GM21515 (cell line): Measurements from ENCODE around the gene TSC2.
"Not testable (repeated sequence)": the region's sequence is repeated elsewhere in the genome, so short reads cannot be mapped to it uniquely, and the experiment has no call there.

ENCODE experiments used
- ATAC-seq: cut with Tn5 transposase; IDR thresholded peaks from one replicate; pipeline ENCODE4 v1.9.1; 2021; ENCODE audit not compliant: unreplicated experiment

TSC2 gene

GRCh38 chr16:2030036-2030435, 17.7 kb upstream of the TSC2 start:
- ATAC-seq, result no peak

DNA sequence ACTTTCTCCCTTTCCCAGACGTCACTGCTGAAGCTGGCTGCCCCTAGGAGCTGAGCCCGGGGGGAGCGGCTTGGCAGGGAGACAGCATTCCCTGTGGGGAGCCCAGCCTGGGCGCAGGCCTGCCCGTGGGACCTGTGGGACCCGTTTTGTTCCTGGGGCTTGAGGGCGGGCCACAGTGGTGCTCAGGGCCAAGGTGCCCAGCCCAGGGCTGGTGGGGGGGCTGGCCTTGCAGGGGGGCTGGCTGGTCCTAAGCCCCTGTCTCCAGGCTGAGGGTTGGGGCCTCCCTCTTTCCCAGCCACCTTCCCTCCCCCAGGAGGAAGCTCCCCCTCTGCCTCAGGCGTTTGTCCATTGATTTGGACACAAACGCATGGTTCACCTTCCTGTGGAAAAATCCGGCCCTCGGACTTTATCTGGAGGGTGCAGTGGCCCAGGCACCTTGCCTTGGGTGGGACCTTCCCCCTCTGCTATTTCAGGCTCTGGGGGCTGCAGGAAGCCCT, 16.7 kb upstream of the TSC2 start:
- no peak for ATAC-seq

DNA sequence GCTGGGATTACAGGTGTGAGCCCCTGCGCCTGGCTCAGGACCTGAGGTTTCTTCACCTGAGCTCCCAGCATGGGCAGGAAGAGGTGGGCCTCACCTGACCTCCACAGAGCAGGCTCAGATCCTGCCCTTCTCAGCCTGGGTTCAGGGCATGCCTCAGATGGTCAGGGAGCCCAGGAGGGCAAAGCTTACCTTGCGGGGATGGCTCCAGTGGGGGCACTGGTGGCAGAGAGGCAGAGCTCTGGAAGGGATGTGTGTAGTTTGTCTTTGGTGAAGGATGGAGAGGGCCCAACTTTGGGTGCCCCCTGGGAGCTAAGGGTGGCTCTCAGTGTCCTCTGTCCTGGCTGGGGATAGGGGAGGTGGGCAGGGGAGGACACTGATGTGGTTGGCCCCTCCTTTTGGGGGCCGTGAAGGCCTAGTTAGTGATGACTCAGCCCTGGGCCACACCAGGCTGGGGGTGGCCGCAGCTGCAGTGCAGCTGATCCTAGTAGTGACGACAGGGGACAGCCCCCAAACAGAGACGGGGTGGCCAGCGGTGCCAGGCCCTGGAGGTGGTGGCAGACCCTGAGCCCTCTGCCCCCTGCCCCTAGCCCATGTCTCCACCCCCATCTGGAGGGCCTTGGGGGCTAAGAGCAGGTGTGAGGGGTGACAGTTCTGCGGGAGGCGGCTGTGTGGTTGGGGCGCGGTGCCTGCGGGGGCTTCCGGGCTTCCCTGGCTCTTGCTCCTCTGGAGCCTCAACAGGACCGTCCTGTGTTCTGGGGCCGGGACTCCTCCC, 15.3 kb upstream of the TSC2 start:
- no peak for ATAC-seq

DNA sequence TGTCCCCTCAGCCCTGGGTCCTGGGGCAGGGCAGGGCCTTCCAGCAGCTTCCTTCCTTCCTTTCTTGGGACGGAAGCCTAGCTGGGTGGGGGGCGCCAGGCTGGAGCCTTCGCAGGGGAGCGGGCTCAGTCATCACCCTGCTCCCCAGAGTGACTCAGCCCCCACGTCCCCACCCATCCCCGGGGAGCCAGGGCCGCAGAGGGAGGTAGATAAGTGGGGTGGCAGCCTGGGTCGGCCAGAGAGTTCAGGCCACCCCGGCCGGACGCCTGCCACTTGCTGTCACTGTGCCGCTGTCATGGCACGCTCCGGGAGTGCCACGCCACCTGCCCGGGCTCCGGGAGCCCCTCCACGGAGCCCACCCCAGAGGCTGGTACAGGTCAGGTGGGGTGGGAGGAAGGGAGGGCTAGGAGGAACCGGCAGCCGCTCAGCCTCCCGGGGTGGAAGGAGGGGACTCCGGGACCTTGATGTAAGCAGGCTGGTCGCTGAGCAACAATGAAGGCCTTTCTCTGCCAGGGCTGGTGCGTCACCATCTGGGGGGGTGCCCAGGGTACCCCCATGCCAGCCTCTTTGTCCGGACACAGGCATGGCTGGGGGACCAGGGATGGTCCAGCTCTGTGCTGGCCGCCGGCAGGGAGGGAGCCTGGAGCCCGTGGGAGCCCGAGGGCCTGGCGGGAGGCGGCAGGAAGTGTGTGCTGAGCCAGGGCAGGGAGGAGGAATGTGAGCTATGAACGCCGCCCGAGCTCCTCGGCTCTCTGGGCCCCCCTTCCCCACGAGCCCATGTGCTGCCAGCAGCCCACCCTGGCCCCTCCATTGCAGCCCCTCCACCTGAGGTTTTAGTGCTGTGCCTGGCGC, 14.5 kb upstream of the TSC2 start:
- ATAC-seq, result no peak

DNA sequence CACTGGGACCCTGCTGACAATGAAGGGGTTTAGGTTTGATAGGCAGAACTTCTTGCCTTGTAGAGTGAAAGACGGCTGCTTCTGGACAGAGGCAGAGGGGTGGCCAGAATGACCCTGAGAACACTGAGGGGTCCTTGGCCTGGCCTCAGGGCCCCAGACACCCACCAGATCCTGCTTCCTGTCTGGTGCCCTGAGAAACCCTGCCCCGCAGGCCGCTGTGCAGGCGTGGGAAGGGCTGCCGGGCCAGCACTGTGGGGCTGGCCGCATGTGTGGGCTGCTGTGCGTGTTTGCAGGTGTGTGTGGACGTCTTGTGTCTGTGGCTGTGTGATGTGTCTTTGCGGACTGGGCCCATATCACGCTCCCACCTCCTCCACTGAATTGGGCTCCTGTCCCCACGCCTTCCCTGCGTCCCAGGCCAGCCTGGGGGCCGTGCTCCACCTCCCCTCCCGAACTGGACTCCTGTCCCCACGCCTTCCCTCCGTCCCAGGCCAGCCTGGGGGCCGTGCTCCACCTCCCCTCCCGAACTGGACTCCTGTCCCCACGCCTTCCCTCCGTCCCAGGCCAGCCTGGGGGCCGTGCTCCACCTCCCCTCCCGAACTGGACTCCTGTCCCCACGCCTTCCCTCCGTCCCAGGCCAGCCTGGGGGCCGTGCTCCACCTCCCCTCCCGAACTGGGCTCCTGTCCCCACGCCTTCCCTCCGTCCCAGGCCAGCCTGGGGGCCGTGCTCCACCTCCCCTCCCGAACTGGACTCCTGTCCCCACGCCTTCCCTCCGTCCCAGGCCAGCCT, 13.7 kb upstream of the TSC2 start:
- ATAC-seq, result not testable (repeated sequence)

DNA sequence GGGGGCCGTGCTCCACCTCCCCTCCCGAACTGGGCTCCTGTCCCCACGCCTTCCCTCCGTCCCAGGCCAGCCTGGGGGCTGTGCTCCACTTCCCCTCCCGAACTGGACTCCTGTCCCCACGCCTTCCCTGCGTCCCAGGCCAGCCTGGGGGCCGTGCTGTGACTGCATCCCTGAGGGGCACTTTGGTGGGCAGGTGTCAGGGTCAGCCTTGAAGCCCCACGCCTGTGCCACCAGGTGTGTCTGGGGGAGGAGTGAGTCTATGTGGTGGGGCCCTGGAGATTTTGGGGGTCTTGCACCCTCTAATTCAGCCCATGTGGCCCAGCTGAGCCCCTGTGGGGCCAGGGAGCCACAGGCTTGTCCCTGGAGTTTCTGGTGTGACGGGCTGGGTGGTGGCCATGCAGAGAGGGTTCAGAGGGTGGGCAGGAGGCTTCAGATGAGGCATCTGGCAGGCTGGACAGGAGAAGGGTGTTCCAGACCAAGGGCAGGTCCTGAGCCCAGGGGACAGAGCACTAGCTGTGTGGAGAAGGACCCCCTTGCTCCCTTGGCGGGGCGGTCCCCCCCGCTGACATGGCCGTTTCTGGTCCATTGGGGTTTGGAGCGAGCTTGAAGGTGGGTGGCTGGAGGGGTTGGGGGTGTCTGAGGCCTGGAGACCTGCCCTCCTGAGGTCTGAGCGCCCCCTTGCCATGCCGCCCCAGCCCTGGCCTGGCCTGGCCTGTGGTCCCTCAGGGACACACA, 12.9 kb upstream of the TSC2 start:
- no peak for ATAC-seq

DNA sequence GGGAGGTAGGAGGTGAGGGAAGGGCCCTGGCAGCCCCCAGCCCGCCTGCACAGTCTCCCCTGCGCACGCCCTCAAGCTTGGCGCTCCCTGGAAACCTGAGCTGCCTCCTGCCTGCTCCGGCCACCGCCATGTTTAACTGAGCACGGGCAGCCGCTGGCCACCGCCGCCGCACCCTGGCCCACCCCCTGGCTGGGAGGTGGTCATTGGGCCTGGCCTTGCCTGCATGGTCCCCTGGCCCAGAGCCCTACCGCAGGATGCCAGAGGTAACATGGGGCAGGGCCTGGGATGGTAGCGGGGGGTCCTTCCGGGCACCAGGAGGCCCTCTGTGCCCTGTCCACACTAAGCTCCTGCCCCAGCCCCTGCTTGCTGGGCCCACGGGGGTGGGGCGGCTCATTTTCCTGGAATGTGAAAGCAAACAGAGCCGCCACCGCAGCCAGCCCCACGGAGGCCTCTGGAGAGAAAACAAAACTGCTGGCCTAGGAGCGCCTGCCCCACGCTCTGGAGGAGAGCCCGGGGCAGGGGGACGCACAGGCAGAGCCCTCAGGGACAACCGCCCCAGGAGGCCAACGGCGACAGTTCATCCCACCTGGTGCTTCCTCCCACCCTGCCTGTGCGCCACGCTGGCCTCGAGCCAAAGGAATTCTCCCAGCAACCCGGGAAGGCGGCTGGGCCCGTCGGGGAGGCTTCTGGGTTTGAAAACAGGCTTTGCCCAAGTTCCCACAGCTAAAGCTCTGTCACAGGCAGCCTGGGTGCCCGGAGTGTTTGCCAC, 12.2 kb upstream of the TSC2 start:
- no peak for ATAC-seq

DNA sequence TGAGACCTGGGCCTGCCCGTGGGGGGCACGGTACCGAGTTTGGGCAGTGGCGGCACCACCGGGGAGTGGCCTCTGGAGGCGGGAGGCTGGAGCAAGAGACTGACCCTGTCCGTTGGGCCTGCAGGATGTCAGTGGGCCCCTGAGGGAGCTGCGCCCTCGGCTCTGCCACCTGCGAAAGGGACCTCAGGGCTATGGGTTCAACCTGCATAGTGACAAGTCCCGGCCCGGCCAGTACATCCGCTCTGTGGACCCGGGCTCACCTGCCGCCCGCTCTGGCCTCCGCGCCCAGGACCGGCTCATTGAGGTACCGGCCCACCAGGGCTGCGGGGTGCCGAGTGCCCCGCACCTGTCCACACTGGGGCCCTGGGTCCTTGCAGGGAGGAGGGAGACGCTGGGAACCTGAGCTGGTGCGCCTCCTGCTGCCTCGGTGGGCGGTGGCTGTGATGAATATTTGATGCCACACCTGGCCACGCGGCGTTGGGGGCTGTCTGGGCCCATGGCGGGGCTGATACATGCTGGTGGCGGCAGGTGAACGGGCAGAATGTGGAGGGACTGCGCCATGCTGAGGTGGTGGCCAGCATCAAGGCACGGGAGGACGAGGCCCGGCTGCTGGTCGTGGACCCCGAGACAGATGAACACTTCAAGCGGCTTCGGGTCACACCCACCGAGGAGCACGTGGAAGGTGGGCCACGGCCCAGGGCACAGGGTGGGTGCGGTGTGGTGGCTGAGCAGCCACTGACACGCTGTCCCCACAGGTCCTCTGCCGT, 11.4 kb upstream of the TSC2 start:
- no peak for ATAC-seq

GRCh38 chr16:2037115-2037514, 10.7 kb upstream of the TSC2 start:
- no peak for ATAC-seq

GRCh38 chr16:2037647-2038381, 10.0 kb upstream of the TSC2 start:
- ATAC-seq, result no peak

DNA sequence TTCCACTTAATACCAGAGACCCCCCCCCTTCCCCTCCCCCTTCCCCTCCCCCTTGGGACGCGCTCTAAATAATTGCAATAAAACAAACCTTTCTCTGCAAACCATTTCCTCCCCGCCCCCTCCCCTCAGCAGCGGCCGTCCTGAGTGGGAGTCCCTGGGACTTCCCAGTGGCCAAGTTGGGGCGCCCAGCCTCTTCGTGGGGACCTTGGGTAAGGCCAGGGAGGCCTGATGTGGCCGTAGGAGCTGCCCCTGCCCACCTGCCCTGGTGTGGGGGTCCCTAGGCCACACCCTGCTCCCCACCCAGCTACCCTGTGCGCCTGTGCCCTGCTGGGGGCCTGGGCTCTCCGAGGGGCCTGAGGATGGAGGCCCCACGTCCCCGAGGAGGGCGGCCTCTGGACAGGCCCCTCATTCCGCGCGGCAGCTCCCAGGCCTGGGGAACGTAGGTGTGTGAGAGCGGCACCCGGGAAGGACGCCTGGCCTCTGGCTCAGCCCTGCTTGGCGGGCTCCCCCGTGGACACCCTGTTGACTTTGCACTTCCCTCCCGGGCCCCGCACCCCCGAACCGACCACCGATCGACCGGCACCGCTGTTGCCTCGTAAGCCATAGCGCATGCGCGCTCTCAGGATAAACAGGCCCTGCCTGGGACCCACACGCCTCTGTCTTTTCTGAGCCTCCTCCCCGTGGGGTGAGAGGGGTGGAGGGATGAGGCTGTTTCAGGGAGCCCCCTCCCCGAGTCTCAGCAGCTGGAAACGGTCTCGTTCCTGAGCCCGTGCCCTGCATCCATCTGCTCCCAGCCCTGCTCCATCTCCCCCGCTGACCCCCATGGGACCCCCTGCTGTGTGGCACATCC, 9.2 kb upstream of the TSC2 start:
- ATAC-seq, result no peak

DNA sequence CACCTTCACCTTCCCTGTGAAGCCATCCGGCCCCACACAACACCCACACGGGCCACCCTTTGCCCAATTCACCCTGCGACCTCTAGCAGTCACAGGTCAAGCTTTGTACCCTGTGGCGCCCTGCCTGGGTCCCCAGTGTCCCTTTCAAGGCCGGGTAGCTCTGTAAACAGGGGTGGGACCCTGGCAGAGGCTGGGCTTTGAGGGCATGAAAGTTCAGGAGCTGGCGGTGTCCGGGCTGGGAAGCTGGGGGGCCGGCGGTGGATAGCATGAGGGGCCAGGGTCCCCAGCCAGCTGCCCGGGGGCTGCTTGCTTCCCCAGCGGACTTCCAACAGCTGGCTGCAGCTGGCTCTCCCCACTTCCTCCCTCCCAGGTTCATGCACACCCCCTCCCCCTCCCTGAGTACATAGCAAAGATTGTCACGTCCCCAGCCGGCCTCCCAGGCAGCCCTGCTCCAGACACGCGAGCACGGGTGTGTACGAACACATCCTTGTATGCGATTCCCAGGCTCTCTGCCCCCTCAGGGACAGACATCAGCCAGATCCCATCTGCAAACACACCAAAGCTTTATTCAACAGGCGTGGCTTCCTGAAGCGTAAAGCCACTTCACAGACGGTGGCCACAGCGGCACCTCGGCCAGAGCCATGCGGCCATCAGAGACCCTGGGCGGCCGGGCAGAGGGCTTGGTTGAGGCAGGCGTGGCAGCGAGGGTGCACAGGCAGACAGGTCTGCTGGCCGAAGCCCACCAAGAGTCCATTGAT, 8.3 kb upstream of the TSC2 start:
- ATAC-seq, result no peak

- no peak for ATAC-seq
Measured at GRCh38 chr16:2040041-2040786, 7.6 kb upstream of the TSC2 start.

- no peak for ATAC-seq
Measured at GRCh38 chr16:2040787-2041522, 6.8 kb upstream of the TSC2 start.

DNA sequence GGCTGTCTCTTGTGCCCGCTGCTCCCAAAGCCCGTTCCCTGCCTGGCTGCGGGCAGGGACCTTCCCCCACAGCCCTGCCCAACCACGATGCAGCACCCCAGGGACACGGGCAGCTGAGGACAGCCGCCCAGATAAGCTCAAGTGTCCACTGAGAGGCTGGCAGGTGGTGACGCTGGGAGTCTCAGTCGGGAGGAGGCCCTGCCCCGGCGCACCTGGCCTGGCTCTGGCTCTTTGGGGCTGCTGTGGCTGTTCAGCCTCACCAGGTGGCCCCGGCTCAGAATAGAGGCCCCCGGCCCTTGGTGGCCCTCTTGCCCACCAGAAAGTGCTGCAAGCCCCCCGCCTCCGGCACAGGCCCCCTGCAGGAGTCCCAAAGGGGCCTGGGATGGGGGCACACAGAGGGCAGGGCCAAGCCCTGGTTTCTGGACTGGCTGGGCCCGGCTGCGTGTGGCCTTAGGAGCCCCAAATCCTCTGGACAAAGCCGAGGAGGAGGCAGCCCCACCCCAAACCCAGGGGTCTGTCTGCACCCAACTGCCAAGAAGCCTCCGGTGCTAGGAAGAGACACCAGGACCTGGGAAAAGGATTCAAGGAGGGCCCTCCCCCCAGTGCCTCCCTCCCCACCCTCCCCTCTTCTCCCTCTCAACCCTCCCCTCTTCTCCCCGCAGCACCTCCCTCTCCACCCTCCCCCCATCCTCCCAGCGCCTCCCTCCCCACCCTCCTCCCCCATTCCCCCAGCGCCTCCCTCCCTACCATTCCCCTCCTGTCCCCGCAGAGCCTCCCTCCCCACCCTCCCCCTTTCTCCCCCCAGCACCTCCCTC, 5.4 kb upstream of the TSC2 start:
- no peak for ATAC-seq
